Measurements from ENCODE around the gene XPNPEP3.

Gene XPNPEP3

GRCh38 chr22:40928657-40929056 lies 71.7 kb downstream of the XPNPEP3 start:
- H3K36me3 ChIP-seq (replicated peaks): peaks cover 25% of the 10 kb centered on the region
- TF ChIP-seq CTCF (IDR thresholded peaks at IDR 0.05; ENCODE audit: low read depth, low read length, missing control alignments): no peak
- no peak for DNase-seq
- in situ Hi-C loops (cut with HindIII; ENCODE audit: low pct_ligation_motif_present, low sequenced_read_pairs): no loop called here
- H3K27me3 ChIP-seq (replicated peaks): no peaks in the 10 kb centered on the region
- no peak overlapping the region for H3K4me3 ChIP-seq (ENCODE audit: low read depth, low read length)
- no peak overlapping the region for H3K27ac ChIP-seq

GRCh38 chr22:40932396-40932795 lies 75.4 kb downstream of the XPNPEP3 start:
- no peak for DNase-seq
- Histone ChIP-seq H3K36me3 (replicated peaks) (no peaks in the 10 kb centered on the region), H3K27me3 (replicated peaks) (no peaks in the 10 kb centered on the region), H3K4me3 (ENCODE audit: low read depth, low read length) (no peak overlapping the region), H3K27ac (no peak overlapping the region)
- in situ Hi-C loops (cut with HindIII; ENCODE audit: low pct_ligation_motif_present, low sequenced_read_pairs): no loop called here
- TF ChIP-seq CTCF (IDR thresholded peaks at IDR 0.05; ENCODE audit: low read depth, low read length, missing control alignments): no peak

DNA sequence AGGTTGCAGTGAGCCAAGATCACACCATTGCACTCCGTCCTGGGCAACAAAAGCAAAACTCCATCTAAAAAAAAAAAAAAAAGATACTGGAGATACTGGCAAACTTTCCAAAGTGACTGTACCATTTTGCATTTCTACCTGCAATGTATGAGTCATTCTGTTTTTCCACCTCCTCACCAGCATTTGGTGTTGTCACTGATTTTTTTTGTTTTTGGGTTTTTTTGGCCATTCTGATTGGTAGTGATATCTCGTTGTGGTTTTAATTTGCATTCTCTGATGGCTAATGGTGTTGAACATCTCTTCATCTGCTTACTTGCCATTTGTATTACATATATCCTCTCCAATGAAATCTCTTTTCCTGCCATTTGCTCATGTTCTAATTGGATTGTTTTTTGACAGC lies 82.3 kb downstream of the XPNPEP3 start:
- no peaks in the 10 kb centered on the region for H3K36me3 ChIP-seq (replicated peaks)
- in situ Hi-C loops (cut with HindIII; ENCODE audit: low pct_ligation_motif_present, low sequenced_read_pairs): no loop called here
- H3K4me3 ChIP-seq (ENCODE audit: low read depth, low read length): no peak overlapping the region
- H3K27ac ChIP-seq: no peak overlapping the region
- no peak for DNase-seq
- no peak for TF ChIP-seq CTCF (IDR thresholded peaks at IDR 0.05; ENCODE audit: low read depth, low read length, missing control alignments)
- H3K27me3 ChIP-seq (replicated peaks): no peaks in the 10 kb centered on the region

DNA sequence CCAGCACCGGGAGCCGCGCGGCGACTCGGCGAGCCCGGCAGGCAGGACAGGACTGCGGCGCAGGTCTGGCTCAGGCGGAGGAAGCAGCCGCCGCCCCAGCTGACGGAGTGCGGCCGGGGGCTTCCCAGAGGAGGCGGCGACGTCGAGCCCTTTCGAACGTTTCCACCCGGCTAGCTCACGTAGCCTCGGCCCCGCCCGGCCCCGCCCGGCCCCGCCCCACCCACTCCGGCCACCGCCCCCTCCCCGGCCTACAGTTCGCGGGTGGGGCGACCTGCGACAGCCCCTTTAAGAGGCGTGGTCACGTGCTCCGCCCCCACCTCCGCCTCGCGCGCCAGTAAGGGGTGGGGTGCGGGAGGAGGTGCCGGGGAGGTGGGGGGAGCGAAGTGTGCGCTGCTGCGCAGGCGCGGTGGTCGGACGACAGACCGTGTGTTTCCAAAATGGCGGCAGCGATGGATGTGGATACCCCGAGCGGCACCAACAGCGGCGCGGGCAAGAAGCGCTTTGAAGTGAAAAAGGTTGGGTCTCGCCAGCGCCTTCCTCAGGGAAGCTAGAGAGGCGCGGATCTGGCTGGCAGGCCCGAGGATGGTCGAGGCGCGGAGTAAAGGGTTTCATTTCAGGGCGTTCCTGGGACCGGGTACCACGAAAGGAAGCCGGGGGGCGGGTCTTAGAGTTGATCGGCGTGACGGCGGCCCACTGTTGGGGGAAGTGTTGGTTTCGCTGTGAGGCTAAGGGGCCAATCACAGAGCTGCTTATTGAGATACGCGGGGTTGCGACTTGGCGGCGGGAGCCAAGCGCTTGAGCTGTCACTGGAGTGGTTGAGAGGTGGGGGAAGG lies 94.2 kb downstream of the XPNPEP3 start, which contains the start of gene RBX1:
RBX1 (plus strand) TSS at position 417 of the 833 bp plus-strand sequence; CDS start at position 438, 21 bp downstream.
- in situ Hi-C loops (cut with HindIII; ENCODE audit: low pct_ligation_motif_present, low sequenced_read_pairs): no loop called here
- H3K36me3 ChIP-seq (replicated peaks): peaks cover 3% of the 10 kb centered on the region

GRCh38 chr22:40951795-40952605 lies 95.1 kb downstream of the XPNPEP3 start:
- in situ Hi-C loops (cut with HindIII; ENCODE audit: low pct_ligation_motif_present, low sequenced_read_pairs): no loop called here
- H3K36me3 ChIP-seq (replicated peaks): peaks cover 5% of the 10 kb centered on the region
- DNase-seq: no peak
- no peak for TF ChIP-seq CTCF (IDR thresholded peaks at IDR 0.05; ENCODE audit: low read depth, low read length, missing control alignments)
- no peaks in the 10 kb centered on the region for H3K27me3 ChIP-seq (replicated peaks)
- H3K27ac ChIP-seq: peak overlapping the region; percentile 98
- peak overlapping the region; percentile 96 for H3K4me3 ChIP-seq (ENCODE audit: low read depth, low read length)

More for the DNA sequence above, 94.2 kb downstream of the XPNPEP3 start, which contains the start of gene RBX1:
- H3K27me3 ChIP-seq (replicated peaks): no peaks in the 10 kb centered on the region
- H3K27ac ChIP-seq: peak within 1 kb of the TSS; percentile 98
- peak; percentile 98 for DNase-seq
- no peak for TF ChIP-seq CTCF (IDR thresholded peaks at IDR 0.05; ENCODE audit: low read depth, low read length, missing control alignments)
- peak within 1 kb of the TSS; percentile 96 for H3K4me3 ChIP-seq (ENCODE audit: low read depth, low read length)

All from brain microvascular endothelial cell (primary cell).